HG02642 (cell line): ENCODE data around the gene RAB11A.
A peak's percentile ranks its signal among the peaks of the same experiment; 100 is the strongest.

ENCODE experiments used
- ATAC-seq: cut with Tn5 transposase; IDR thresholded peaks from one replicate; pipeline ENCODE4 v1.9.1; 2021; ENCODE audit warnings: mild to moderate bottlenecking; ENCODE audit not compliant: unreplicated experiment, poor library complexity

Gene RAB11A

GRCh38 chr15:65914981-65915925, 46.0 kb downstream of the RAB11A start:
- ATAC-seq = no peak

- ATAC-seq = no peak
These were observed 46.9 kb downstream of the RAB11A start for GRCh38 chr15:65916041-65916663.

DNA sequence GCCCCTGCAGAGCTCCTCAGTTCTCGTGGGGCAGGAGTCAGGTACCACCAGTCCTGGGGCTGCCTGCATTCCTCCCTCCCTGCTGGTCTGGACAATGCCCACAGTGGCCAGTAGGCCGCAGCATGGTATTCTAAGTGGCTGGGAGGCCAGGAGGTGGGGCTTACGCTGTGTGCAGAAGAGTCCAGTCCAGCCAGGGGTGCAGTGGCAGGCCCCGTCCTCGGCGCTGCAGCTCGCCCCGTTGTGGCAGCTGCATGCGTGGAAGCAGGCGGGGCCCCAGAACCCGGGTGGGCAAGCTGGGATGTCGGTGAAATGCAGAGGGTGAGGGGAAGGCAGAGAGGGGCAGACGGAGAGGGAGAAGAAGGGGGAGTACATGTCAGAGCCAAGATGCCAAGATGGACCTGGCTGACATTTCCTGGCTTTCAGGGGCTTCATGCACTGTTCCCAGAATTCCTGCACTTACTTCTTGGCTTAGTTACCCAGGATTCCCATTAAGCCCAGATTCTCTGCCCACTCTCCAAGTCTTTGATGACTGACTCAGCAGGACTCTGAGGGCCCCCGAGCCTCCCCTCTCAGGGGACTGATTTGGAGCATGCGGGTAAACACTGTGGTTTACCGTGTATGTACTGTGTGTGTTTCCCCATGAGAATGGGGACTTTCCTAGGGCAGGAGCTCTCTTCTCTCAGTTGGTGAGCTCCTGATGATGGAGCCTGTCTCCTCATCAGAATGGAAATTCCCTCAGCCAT, 47.5 kb downstream of the RAB11A start:
- ATAC-seq = peak; percentile 59

GRCh38 chr15:65917407-65917756, 48.1 kb downstream of the RAB11A start:
- no peak for ATAC-seq

DNA sequence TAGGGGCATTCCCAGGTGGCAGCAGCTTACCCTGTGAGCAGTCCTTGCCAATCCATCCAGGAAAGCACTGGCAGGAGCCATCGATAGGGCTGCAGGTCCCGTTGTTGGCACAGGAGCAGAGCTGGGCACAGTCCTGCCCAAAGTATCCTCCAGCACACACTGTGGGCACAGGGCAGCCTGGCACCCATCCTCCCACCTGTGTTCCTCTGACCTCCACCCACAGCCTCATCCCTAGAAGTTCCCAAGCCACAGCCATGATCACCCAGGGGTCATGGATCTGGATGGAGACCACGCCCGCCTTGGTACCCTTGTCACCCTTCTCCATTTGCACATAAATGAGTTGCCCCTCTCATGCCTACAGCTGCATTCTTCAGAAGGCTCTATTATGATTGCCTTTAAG, 48.6 kb downstream of the RAB11A start:
- no peak for ATAC-seq

DNA sequence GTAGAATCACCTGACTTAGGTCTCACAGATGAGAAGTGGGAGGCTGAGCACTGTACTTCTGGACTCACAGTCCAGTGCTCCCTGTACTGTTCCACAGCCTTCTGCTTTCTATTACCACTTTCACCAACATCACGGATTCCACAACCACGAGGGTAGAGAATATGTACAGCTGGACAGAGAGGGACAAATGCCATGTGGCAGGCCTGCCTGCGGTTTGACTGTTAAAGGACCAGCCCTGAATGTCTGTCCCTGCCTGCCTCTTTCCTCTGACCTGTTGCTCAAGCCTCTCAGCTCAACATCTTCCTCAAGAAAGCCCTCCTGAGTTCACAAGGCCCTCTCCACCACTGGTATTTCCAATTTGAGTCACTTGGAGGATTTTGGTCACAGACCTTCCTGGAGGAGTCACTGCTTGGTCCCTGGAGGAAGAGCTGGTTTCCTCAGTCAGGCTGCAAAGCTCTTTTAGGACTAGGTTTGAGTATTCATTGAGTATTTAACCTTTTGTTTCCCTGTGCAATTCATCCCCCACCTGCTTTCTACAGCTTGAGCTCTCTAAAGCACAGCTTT, 49.1 kb downstream of the RAB11A start:
- ATAC-seq = no peak

- ATAC-seq = no peak
These were observed 49.7 kb downstream of the RAB11A start for GRCh38 chr15:65918945-65919344.

GRCh38 chr15:65919353-65919752, 50.1 kb downstream of the RAB11A start:
- ATAC-seq = no peak

GRCh38 chr15:65920121-65920520, 50.8 kb downstream of the RAB11A start:
- no peak for ATAC-seq

GRCh38 chr15:65920825-65921309, 51.6 kb downstream of the RAB11A start:
- peak; percentile 33 for ATAC-seq

- no peak for ATAC-seq
These were observed 52.5 kb downstream of the RAB11A start for GRCh38 chr15:65921780-65922179.

DNA sequence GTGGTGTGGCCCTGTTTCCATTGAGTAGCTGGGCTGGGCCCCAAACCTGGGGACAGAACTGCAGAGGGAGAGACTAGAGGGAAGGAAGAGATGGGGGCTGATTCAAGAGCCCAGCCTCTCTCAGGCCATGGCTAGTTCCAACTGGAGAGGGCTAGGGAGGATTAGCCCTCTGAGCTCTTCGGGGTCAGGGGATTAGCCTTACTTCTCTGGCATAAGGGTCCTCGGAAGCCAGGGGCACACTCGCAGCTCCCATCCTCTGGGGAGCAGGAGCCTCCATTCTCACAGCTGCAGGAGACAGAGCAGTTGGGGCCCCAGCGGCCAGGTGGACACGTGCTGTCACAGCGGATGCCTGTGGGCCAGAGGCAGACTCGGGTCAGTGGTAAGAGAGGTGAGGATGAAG, 53.3 kb downstream of the RAB11A start:
- ATAC-seq = no peak

DNA sequence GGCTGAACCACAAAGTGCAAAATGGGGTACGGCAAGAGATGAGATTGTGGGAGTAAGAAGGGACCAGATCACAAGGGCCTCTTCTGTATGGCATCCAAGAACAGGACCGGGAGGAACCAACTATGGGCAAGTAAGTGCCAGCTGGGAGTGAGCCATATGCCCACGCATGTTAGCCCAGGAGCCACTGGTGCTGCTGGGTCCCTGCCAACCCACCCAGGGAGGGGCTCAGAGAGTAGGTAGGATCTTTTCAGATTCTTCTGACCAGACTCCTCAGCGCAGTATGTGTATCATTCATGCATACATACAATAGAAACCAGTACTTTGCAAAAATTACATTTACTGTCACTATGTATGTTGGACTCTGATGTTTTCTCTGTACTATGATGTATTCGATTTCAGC, 54.0 kb downstream of the RAB11A start:
- no peak for ATAC-seq

DNA sequence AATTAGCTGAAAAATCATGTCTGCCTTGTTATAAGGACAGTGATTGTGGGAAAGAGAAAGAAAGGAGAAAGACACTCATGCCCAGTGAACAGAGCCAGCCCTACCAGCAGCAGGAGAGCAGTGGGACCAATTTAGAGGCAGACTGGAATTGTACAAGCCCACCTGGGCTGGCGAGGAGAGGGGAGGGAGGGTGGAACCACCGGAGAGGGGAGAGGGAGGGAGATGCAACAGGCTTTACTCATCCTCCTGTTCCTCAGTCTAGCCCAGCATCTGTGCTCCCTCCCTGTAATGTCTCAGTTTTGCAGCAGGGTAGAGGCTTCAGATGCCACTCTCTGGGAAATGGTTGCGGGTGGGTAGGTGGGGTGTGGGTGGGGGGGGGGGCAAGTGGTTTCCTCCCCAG, 54.7 kb downstream of the RAB11A start:
- no peak for ATAC-seq

DNA sequence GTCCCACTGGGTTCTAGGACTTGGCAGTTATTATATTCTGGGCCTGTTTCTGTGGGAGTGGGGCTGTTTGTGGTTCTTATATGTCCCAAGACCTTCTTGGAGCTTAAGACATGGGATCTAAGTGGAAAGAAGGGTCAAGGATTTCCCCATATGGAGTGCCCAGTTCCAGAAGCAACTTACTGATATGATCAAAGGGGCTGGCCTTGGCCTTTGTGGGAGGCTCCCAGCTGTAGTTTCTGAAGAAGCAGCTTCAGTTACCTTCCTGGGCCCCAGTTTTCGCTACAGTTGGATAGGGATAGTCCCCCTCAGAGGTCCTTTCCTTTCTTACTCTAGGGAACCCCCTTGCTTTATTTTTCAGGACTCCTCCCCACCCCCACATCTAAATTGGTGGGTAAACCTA, 56.0 kb downstream of the RAB11A start:
- ATAC-seq = no peak

- no peak for ATAC-seq
These were observed 57.2 kb downstream of the RAB11A start for GRCh38 chr15:65926459-65926858.

- ATAC-seq = peak; percentile 46
These were observed 57.6 kb downstream of the RAB11A start for GRCh38 chr15:65926899-65927298.

GRCh38 chr15:65927545-65927944, 58.3 kb downstream of the RAB11A start:
- ATAC-seq = no peak

DNA sequence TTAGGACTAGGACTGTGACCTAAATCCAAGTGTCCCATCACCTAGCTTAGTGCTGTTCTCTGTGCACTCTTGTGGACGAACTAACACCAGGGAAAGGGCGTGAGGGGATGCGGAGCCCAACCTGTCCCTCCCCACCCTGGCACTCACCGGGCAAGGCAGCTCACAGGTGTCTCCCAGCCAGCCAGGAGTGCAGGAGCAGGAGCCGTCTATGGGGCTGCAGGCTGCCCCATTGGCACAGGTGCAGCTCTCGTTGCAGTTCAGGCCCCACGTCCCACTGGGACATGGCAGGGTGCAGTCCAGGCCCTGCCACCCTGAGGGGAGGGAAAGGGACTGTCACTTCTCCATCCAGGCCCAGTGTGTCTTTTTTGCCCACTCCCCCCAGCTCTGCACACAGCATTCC, 60.3 kb downstream of the RAB11A start:
- no peak for ATAC-seq

- ATAC-seq = no peak
These were observed 60.8 kb downstream of the RAB11A start for GRCh38 chr15:65930134-65930533.

DNA sequence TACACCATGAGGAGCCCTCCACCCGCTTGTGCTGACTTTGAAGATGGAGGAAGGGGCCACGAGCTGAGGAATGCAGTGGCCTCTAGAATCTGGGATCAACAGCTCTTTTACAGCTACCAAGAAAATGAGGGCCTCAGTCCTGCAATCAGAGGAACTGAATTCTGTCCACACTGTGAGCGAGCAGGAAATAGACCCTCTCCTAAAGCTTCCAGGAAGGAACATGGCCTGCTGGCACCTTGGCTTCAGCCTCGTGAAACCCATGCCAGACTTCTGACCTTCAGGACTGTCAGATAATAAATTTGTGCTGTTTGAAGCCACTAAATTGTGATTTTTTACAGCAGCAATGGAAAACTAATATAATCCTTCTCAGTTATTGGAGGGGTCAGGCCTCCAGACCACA, 61.9 kb downstream of the RAB11A start:
- no peak for ATAC-seq
